CD4-positive, alpha-beta T cell treated with Interleukin-10 for 1 hour (primary cell): ENCODE results near the gene SLC6A7.

Source experiments
- DNase-seq: peaks from one replicate; pipeline ENCODE4 v3.0.0-alpha.2; 2020

The SLC6A7 gene

GRCh38 chr5:150156027-150156368 is 33.9 kb upstream of the SLC6A7 start:
- no peak for DNase-seq

- no peak for DNase-seq
These were observed 33.3 kb upstream of the SLC6A7 start for GRCh38 chr5:150156540-150156939.

- no peak for DNase-seq
These were observed 32.7 kb upstream of the SLC6A7 start for GRCh38 chr5:150157168-150157567.

- no peak for DNase-seq
These were observed 31.5 kb upstream of the SLC6A7 start for GRCh38 chr5:150158170-150158949.

- DNase-seq = no peak
These were observed 30.8 kb upstream of the SLC6A7 start for GRCh38 chr5:150159031-150159430.

GRCh38 chr5:150159741-150160179 is 30.1 kb upstream of the SLC6A7 start:
- no peak for DNase-seq

- DNase-seq = no peak
These were observed 29.3 kb upstream of the SLC6A7 start for GRCh38 chr5:150160448-150161081.

GRCh38 chr5:150161242-150162141 is 28.4 kb upstream of the SLC6A7 start:
- peak; percentile 68 for DNase-seq

- DNase-seq = no peak
These were observed 27.7 kb upstream of the SLC6A7 start for GRCh38 chr5:150162142-150162513.

- DNase-seq = no peak
These were observed 26.8 kb upstream of the SLC6A7 start for GRCh38 chr5:150163035-150163434.

GRCh38 chr5:150163547-150164059 is 26.3 kb upstream of the SLC6A7 start:
- DNase-seq = no peak

GRCh38 chr5:150164211-150164980 is 25.5 kb upstream of the SLC6A7 start:
- no peak for DNase-seq

GRCh38 chr5:150166037-150166649 is 23.7 kb upstream of the SLC6A7 start:
- DNase-seq = no peak

GRCh38 chr5:150166650-150167511 is 23.0 kb upstream of the SLC6A7 start, which contains the start of gene CDX1:
Gene CDX1, plus strand, starts transcription at chr5:150166778. Its CDS starts 99 bp downstream, at chr5:150166877.
- DNase-seq = no peak

GRCh38 chr5:150167512-150167850 is 22.4 kb upstream of the SLC6A7 start:
- no peak for DNase-seq

- no peak for DNase-seq
These were observed 22.0 kb upstream of the SLC6A7 start for GRCh38 chr5:150167908-150168307.

- no peak for DNase-seq
These were observed 21.0 kb upstream of the SLC6A7 start for GRCh38 chr5:150168864-150169263.

GRCh38 chr5:150172145-150172544 is 17.7 kb upstream of the SLC6A7 start:
- no peak for DNase-seq

- DNase-seq = no peak
These were observed 17.3 kb upstream of the SLC6A7 start for GRCh38 chr5:150172556-150172955.

- no peak for DNase-seq
These were observed 16.7 kb upstream of the SLC6A7 start for GRCh38 chr5:150173161-150173560.

- DNase-seq = no peak
These were observed 15.6 kb upstream of the SLC6A7 start for GRCh38 chr5:150174285-150174684.
